ENCODE data around the gene PTF1A.

Gene PTF1A

DNA sequence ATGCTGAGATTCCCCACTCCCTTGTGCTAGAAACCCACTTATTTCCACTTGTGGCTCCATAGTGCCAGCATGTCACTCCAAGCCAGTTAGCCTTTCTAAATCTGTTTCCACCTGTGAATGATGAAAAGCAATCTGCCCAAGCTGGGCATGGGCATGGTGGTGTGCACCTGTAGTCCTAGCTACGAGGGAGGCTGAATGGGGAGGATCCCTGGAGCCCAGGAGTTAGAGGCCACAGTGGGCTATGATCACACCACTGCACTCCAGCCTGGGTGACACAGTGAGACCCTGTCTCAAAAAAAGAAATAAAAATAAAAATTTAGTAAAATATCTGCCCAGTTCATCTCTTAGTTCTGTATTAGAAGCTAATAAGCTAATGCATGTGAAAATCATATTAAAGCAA is 5.0 kb upstream of the PTF1A start:
- DNase-seq = no peak

DNA sequence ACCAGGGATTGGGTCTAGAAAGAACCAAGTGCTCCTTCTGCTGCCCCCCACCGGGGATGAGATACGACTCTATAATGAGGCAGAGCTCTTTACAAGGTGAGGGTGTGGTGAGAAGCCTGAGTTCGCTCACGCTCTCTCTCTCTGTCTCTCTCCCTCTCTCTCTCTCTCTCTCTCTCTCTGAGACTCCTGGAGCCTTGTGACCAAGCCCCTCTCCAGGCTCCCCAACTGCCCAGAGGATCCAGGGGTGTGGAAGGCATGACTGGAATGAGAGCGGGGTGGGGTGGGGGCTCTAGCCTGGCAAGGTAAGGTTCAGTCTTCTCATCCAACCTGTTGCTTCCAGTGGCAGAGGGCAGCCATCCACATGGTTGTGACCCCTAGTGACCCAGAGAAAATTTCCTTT is 3.1 kb upstream of the PTF1A start:
- no peak for DNase-seq

DNA sequence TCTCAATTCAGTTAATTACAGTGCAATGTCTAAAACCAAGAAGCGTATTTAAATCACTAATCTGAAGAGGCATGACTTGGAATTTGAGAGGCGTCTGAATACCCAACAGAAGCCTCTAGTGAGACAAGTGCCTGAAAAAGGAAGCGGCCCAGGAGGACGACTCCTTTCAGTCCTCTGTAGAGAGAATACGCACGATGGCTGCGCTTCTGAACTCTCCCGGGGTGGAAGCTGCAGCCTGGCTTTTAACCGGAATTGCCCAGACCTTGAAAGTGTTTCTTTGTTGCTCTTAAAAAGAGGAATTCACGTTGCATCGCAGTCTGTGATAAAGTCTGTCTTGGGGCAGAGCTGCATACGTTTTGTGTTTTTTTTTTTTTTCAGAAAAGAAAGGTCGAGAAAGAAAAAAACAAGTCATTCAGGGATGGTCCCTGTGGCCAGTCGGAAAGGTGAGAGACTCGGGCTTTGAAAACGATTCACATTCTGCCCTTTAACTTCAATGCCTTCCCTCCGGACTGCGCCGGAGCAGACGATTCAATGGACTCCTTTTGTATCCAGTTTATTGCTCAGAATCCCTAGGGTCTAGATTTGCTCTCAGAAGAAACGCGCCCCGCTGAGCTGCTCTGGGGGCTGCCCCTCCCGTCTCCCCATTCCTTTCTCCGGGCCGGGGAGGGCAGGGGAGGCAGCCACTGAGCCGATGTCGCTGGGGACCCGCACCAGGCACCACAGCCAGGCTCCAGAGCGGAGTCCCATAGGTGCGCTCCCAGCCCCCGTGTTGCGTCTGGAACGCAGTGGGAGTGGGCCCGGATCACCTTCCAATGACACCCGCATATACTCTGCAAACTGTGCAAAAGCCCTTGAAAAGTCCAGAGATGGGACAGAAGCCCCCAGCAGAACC is 994 bp upstream of the PTF1A start:
- DNase-seq = no peak

- no peak for DNase-seq
Observed at GRCh38 chr10:23192712-23193434, 761 bp downstream of the PTF1A start.

DNA sequence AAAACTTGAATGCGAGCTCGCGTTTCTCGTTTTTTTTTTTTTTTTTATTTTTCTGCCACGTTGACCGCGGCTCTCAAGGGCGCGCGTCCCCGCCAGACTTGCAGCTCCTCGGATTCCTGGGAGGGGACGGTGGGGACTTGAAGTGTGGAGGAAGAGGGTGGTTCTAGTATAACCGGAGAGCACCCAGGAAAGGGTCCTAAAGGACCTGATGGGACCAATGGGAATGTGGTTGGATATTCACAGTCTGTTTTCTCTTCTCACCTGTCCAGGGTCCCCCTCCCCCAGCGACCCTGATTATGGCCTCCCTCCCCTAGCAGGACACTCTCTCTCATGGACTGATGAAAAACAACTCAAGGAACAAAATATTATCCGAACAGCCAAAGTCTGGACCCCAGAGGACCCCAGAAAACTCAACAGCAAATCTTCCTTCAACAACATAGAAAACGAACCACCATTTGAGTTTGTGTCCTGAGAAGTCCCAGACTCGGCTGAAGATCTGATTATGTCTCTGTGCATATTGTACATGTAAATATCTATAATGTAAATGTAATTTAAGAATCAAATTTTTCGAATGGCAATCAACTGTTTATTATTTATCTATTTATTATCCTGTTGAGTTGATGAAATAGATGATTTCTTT is 1.4 kb downstream of the PTF1A start:
- no peak for DNase-seq

- DNase-seq = no peak
Observed at GRCh38 chr10:23194471-23194965, 2.4 kb downstream of the PTF1A start.

DNA sequence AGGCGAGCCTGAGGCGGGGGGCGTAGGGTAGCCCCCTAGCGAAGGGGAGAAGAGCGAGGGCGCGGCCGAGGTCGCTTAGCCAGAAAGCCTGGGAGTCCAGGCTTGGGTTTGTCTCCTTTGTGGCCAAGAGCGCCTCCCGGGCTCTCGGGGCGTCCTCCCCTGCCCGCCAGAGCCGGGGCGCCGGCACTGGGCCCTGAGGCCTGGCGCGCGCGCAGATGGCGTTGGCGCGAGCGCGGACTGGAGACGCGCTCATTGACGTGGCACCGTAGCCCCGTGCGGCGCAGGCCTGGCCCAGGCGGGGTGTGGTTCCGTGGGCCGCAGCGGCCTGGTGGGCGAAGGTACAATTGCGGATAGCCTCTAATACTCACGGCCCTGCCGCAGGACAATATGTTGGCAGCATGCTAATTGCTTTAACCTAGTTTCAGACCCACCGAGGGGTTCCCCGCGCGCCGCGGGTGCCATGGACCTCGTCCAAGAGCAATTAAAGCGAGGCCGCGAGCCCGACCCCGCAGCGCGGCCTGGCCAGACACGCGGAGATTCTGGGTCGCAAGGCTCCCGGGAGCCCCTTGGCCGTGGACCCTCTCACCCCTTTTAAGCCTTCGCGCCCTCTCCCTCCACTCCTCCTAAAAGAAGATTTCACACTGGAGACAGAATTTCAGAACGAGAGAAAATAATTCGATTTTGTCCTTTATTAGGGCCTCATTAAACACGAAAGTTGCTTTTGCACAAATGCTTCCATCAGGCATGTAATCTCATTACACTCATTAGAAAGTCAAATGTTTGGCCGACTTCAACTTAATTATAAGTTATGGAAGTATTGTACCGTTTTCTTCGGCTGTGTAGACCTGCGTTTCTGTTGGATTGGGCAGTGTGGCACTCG is 3.1 kb downstream of the PTF1A start:
- no peak for DNase-seq

DNA sequence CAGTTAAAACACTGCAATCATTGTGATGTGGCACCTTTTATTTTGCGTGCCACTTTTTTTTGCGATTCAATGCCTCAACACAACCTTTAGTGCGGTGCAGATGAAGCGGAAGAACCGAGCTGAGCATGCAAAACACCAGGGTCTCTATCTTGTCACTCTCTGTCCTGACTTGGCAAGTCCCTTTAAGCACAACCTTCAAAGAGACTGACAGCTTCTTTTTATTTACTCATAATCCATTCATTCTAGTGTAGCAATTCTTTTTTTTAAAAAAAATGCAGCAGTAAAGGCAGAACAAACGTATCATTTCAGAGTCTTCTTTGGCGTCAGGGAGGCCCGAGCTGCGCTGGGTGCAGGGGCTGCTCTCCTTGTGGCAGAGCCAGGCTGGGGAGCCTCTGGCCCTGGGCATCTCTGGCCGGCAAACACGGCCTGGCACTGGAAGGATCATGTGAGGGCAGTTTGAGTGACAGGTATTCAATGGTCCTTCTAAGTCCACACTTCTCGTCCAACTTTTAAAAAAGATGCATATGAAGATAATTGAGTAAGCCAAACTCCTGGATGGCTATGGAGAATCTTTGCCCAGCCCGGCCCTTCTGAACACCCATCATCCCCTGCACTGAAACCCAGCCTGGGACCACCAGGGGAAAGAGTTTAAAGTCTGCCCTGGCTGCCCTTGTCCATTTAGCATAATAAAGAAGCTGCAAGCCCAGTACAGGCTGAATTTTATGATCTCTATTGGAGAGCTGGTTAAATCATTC is 3.9 kb downstream of the PTF1A start:
- DNase-seq = no peak

GRCh38 chr10:23196915-23197314 is 4.8 kb downstream of the PTF1A start:
- no peak for DNase-seq

DNA sequence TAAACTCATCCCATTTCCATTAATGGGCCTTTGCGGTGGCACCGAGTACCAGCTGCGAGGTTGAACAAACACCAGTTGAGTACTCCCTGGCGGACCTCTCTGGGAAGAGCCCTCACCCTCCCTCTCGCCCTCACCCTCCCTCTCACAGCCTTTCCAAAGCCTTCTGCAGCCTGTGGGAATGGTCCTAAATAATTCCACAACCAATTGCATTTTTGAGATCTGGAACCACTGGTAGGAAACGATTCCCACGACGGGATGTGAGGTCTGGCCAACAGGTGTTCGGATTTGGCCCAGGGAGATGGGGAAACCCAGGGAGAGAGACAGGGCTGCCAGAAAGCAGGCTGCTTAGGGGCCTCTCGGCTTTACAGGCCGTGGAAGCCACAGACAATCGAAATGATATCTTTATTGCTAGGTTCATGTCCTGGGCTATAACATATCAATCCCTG is 5.3 kb downstream of the PTF1A start:
- no peak for DNase-seq

DNA sequence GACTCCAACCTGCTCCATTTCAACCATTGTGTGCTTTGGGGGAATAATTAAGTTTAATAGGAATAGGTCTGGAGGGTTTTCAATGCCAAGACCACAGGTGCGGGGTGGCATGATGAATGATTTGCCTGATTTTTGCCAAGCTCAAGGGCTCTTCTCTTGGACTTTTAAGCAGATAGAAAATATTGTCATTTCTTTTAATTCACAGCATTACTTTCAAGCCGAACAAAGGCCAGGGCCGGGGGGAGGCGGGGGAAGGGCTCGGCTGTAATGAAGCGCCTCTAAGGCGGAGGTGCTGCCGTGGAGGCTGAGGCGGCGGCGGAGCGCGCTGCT is 6.5 kb downstream of the PTF1A start:
- no peak for DNase-seq

DNA sequence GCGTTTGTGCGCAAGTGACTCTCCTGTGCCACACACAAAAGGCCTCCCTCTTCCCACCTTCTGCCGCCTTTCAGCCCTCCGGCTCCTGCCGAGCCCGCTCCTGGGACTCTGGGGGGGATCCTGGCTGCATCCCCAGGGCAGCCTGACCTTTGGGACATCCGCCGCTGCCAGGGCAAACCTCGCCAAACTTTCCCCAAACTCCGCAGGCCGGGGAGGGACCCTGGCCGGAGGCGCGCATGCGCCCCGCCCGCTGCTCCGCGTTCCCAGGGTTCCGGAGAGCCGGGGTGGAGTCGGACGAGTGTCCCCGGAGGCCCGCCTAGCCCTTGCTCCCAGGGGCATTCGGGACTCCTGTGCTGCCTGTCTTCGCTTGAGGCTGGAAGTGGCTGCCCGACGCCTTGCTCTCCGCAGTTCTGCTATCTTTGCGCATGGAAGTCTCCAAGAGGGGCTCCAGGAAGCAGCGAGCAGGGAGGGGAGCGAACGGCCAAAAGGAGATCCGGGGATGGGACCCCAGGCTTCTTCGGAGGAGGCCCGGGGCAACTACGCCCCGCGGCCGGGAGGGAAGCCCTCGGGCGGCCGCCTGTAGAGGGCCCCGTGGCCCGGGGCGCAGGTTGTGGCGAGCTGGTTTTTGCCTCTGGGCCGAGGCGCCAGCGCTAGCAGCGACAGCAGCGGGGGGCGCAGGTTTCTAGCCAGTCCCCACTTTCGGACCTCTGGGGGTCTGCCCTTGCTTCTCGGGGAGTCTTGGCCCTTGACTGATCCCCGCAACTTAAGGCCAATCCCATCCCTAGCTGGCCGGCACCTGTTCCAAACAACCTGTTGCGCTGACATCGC is 7.0 kb downstream of the PTF1A start:
- no peak for DNase-seq

- no peak for DNase-seq
Observed at GRCh38 chr10:23199768-23200511, 7.8 kb downstream of the PTF1A start.

GRCh38 chr10:23200586-23200985 is 8.5 kb downstream of the PTF1A start:
- no peak for DNase-seq

DNA sequence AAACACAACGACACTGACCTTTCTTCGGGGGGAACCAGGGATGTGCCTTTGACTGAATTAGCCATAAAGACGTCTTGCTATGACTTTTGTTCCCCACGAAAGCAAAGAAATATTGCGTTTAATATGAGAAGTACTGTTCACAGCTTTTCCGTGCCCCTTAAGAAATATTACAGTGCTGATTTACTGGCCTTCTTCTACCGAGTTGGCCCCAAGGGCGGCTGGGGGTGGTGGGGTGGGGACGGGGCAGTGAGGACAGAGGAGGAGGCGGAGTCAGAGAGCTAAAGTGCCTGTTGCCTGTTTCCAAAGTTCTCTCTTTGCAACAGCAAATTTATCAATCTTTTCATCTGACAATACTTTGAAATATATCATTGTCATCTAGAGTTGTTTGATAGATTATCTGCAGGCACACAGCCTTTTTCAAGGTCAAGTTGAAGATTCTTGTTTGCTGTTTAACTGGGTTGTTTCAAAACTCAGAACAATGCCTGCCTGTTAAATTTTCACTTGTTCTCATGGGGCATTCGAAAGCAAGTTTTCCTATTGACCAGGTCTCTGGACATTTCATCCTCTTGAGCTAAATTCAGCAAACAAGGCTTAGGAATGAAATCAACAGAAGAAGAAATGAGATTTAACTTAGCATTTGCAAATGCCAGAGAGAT is 9.0 kb downstream of the PTF1A start:
- no peak for DNase-seq

DNA sequence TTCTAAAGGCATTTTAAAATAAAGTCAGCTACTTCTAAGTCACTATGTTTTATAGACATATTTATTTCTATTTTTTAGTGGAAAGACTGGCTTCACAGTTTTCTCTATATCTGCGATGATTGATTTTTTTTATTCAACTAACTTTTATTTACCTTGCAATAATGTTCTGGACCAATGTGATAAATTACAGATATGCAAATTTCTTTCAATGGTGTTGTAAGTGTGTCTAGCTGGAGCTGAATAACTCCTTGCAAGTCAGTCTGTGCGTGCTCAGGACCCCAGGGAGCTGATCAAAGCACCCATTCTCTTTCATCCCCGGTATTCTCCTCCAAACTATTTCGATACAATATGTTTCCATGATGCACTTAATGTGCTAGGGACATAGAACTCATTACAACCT is 9.7 kb downstream of the PTF1A start:
- DNase-seq = no peak

GRCh38 chr10:23202779-23203178 is 10.7 kb downstream of the PTF1A start:
- DNase-seq = no peak

DNA sequence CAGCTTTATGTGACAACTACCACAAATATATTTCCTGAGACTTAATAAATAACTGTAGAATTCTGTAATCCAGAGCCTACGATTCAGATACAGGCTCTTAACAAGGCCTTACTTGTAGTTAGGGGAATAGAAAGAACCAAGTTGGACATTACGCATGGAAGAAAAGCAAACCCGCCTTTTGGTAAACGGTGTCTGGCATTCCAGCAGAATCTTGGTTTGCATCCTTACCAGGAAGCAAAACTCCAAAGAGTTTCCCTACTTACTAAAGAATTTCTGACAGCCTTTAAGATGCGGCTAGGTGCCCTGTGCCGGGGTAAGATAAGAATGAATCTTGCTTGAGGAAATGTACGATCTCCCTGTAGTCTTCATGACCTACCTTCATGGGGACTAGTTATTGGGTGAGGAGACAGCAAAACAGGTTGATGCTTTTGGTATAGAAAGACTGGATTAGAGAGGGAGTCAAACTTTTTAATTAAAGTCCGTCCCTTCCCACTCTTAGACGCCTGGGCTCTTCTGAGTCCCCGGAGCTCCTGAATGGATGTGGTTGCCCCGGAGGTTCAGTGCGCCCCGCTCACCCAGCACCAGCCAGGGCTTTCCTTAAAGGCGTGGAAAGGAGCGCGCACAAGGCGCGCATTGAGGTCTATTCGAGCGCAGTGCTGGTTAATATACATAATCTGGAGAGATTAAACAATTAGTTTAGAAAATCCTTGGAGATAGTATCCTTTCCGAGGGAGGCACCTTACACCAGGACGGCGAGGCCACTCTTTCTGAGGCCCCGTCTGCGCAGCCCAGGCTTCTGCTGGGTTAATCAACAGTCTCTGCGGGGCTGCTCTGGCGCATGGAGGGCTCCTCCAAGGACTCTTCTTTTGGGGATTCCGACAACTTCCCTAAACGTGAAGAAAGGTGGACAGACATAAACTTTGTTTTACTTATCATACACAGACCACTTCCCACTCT is 11.5 kb downstream of the PTF1A start:
- no peak for DNase-seq
